ENCODE measurements around the gene ITGA1.

Gene ITGA1

GRCh38 chr5:52778781-52779180 lies 8.9 kb upstream of the ITGA1 start:
- no peaks in the 10 kb centered on the region for H4K20me1 ChIP-seq (ENCODE audit: insufficient read depth, low read length, poor library complexity, severe bottlenecking)
- H2AFZ ChIP-seq (ENCODE audit: low read length): no peak overlapping the region
- H3K9me3 ChIP-seq (ENCODE audit: insufficient read depth, low read depth, low read length): no peaks in the 10 kb centered on the region
- TF ChIP-seq CTCF (conservative IDR thresholded peaks at IDR 0.05; ENCODE audit: low read length): no peak
- no peak for TF ChIP-seq EZH2phosphoT487 (IDR thresholded peaks at IDR 0.05; ENCODE audit: borderline replicate concordance)
- H3K4me2 ChIP-seq (ENCODE audit: low read depth, low read length, poor library complexity, severe bottlenecking): no peak overlapping the region
- H3K4me3 ChIP-seq (ENCODE audit: low read length, poor library complexity, severe bottlenecking): no peak overlapping the region
- no peaks in the 10 kb centered on the region for H3K79me2 ChIP-seq (ENCODE audit: insufficient read depth, low read length)
- H3K4me1 ChIP-seq (ENCODE audit: insufficient read depth, low read length, poor library complexity, severe bottlenecking): peaks cover 20% of the 10 kb centered on the region
- no peaks in the 10 kb centered on the region for H3K36me3 ChIP-seq (ENCODE audit: insufficient read depth, low read length)
- no peaks in the 10 kb centered on the region for H3K9me2 ChIP-seq (replicated peaks; ENCODE audit: low read depth, low read length)
- no peaks in the 10 kb centered on the region for H3F3A ChIP-seq (ENCODE audit: low read depth)
- no peak overlapping the region for H3K9ac ChIP-seq (ENCODE audit: low read depth, low read length, poor library complexity, severe bottlenecking)
- no peaks in the 10 kb centered on the region for H3K27me3 ChIP-seq (ENCODE audit: insufficient read depth, low read length, poor library complexity, severe bottlenecking)

- Histone ChIP-seq H3K9me3 (ENCODE audit: insufficient read depth, low read depth, low read length) (no peaks in the 10 kb centered on the region), H3K9ac (ENCODE audit: low read depth, low read length, poor library complexity, severe bottlenecking) (no peak overlapping the region), H3K9me2 (replicated peaks; ENCODE audit: low read depth, low read length) (no peaks in the 10 kb centered on the region), H3K4me1 (ENCODE audit: insufficient read depth, low read length, poor library complexity, severe bottlenecking) (peaks cover 16% of the 10 kb centered on the region), H4K20me1 (ENCODE audit: insufficient read depth, low read length, poor library complexity, severe bottlenecking) (no peaks in the 10 kb centered on the region), H3K79me2 (ENCODE audit: insufficient read depth, low read length) (no peaks in the 10 kb centered on the region), H3F3A (ENCODE audit: low read depth) (no peaks in the 10 kb centered on the region), H3K27me3 (ENCODE audit: insufficient read depth, low read length, poor library complexity, severe bottlenecking) (no peaks in the 10 kb centered on the region), H3K4me3 (ENCODE audit: low read length, poor library complexity, severe bottlenecking) (no peak overlapping the region), H3K4me2 (ENCODE audit: low read depth, low read length, poor library complexity, severe bottlenecking) (no peak overlapping the region), H3K36me3 (ENCODE audit: insufficient read depth, low read length) (no peaks in the 10 kb centered on the region), H2AFZ (ENCODE audit: low read length) (no peak overlapping the region)
- no peak for TF ChIP-seq CTCF (conservative IDR thresholded peaks at IDR 0.05; ENCODE audit: low read length)
- no peak for TF ChIP-seq EZH2phosphoT487 (IDR thresholded peaks at IDR 0.05; ENCODE audit: borderline replicate concordance)
These were observed 8.5 kb upstream of the ITGA1 start for GRCh38 chr5:52779213-52779612.

- Histone ChIP-seq H3K9me3 (ENCODE audit: insufficient read depth, low read depth, low read length) (no peaks in the 10 kb centered on the region), H3K9me2 (replicated peaks; ENCODE audit: low read depth, low read length) (no peaks in the 10 kb centered on the region), H3K79me2 (ENCODE audit: insufficient read depth, low read length) (no peaks in the 10 kb centered on the region), H3K4me2 (ENCODE audit: low read depth, low read length, poor library complexity, severe bottlenecking) (no peak overlapping the region), H3F3A (ENCODE audit: low read depth) (no peaks in the 10 kb centered on the region), H3K4me1 (ENCODE audit: insufficient read depth, low read length, poor library complexity, severe bottlenecking) (peaks cover 8% of the 10 kb centered on the region), H3K27me3 (ENCODE audit: insufficient read depth, low read length, poor library complexity, severe bottlenecking) (no peaks in the 10 kb centered on the region), H3K4me3 (ENCODE audit: low read length, poor library complexity, severe bottlenecking) (no peak overlapping the region), H3K36me3 (ENCODE audit: insufficient read depth, low read length) (no peaks in the 10 kb centered on the region), H3K9ac (ENCODE audit: low read depth, low read length, poor library complexity, severe bottlenecking) (no peak overlapping the region), H2AFZ (ENCODE audit: low read length) (no peak overlapping the region), H4K20me1 (ENCODE audit: insufficient read depth, low read length, poor library complexity, severe bottlenecking) (no peaks in the 10 kb centered on the region)
- TF ChIP-seq CTCF (conservative IDR thresholded peaks at IDR 0.05; ENCODE audit: low read length): no peak
- no peak for TF ChIP-seq EZH2phosphoT487 (IDR thresholded peaks at IDR 0.05; ENCODE audit: borderline replicate concordance)
These were observed 4.3 kb upstream of the ITGA1 start for GRCh38 chr5:52783226-52783959.

All from Loucy (cell line).